Effector CD4-positive, alpha-beta T cell (primary cell): ENCODE measurements around the gene SETD1A.

ENCODE experiments used
- DNase-seq: peaks from one replicate; pipeline ENCODE4 v3.0.0-alpha.2; 2020
- total RNA-seq: gene quantifications from one replicate; lab custom pipeline; 2026; lab: John Stamatoyannopoulos, UW

The SETD1A gene
- 56.5 reads per million, percentile 71 among the genes with 10 or more reads in this experiment for total RNA-seq

DNA sequence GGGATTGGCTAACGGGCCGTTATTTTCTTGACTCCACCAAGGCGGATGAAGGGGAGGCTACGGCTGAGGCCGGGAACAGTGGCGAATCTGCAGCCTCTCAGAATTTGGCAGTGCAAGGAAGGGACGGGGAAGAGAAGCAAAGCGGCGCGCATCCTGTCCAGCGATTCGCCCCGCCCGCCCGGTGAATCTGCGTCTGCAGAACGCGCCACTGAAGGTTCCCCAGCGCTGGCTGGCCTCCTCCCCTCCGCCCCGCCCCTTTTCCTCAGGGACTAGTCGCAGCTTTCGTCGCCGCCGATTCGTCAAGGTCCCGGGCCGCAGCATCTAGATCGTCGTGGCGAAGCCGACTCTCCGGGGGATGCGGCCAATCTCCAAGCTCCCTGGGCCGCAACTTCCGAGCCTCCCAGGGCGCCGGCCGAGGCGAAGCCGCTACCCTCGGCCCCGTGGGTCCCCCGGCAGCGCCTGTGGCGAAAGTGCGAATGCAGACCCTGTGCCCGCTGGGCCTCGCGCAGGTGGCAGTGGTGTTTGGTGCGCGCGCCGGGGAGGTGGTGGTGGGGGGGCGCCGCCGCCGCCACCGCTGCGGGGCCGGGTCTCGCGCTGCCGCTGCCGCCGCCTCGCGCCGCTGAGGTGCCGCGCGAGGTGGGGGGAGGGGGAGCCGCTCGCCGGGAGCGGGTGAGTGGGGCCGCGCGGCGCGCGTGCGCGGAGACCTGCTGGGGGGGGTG is at the start of gene SETD1A:
Gene SETD1A, plus strand, starts transcription at position 299 of the 719 bp plus-strand sequence. CDS start 978 bp downstream, outside the sequence.
- DNase-seq, result peak; percentile 97

DNA sequence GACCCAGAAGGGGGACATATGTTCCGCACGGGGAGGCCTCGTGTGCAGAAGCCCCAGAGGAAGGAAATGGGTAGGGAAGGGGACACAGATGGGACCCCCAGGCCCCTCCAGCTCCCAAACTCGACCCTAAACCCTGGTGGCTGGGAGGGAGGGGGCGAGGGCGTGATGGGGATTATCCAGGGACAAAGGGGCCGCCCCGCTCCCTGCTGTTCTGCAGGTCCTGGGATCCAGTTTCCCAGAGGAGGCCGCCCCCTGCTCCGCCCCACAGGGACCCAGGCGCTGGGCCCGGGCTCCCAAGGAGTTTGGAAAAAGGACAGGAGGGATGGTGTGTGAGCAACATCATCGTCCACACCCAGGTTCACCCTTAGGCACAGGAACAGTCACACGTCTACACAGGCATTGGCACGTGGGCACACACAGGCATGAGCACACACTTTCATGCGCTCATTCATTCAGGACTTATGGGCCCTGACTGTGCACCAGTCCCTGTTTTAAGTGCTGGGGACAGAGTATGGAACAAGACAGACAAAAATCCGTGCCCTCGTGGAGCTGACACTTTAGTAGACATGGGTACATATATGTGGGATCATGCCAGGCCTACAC is 47.0 kb upstream of the SETD1A start:
- DNase-seq, result no peak

DNA sequence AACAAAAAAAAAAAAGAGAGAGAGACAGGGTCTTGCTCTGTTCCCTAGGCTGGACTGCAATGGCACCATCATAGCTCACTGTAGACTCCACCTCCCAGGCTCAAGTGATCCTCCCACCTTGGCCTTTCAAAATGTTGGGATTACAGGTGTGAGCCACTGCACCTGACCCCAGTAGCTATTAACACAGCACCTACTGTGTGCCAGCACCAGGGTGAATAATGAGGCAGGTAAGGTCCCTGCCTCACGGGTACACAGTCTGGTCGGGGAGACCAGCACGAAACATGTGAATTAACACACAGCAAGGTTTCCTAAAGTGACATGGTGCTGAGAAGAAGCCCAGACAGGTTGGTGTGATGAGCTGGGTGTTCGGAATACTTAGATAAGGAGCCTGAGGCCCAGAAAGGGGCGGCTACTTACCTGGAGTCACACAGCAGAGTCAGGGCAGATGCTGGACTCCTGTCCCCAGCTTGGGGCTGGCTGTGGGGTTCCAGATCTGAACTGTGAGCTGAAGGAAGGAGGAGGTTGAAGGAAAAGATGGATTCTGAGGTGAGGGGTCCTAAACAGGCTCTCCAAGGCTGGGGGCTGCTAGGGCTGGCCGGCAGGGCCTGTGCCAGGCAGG is 44.7 kb upstream of the SETD1A start:
- no peak for DNase-seq

DNA sequence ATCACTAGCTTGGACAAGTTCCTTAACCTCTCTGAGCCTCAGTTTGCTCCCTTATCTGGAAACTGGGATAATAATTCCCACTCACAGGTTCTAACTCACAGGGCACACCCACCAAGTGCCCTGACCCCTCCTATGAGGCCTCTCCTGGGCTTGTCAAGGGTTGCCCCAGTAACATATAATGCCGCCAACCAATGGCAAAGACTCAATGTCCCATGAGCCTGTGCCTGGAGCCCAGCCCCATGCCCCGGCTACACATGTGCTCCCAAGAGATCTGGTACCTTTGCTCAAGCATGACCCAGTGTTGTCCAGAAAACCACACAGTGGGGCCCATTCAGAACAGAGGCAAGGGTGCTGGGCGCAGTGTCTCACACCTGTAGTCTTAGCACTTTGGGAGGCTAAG is 42.7 kb upstream of the SETD1A start:
- DNase-seq, result no peak

DNA sequence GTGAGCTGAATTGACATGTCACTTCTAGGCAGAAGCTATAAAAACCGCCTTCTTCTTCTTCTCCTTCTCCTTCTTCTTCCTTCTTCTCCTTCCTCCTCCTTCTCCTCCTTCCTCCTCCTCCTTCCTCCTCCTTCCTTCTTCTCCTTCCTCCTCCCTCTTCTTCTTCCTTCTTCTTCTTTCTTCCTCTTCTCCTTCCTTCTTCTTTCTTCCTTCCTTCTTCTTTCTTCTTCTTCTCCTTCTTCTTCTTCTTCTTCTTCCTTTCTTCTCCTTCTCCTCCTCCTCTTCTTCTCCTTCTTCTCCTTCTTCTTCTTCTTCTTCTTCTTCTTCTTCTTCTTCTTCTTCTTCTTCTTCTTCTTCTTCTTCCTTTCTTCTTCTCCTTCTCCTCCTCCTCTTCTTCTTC is 38.9 kb upstream of the SETD1A start:
- no peak for DNase-seq

DNA sequence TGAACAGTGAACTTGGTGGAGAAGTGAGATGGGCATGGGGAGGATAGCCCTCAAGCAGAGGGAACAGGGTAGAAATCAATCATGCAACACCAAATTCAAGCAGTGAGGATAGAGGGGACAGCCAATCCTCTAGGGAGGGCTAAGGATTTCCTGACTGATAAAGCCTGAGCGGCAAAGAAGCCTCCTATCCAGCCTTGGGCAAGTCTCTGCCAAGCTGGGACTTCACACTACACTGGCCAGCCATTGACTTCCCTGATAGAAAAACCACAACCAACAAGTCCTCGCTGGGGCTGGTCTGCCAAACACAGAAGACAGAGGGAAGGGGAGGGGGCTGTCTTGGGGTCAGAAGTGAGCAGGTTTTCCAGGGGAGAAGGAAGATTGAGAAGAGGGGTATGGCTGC is 36.7 kb upstream of the SETD1A start:
- no peak for DNase-seq

DNA sequence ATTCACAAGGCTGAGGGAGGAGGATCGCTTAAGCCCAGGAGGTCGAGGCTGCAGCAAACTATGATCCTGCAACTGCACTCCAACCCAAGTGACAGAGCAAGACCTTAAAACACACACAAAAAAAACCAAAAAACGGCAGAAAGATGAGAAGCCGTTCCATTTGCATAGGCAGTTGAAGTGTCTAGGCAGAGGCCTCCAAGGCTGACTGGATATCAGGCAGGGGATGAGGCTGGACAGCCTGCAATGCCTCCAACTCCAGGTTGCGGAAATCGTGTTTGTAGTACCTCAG is 36.2 kb upstream of the SETD1A start:
- no peak for DNase-seq

DNA sequence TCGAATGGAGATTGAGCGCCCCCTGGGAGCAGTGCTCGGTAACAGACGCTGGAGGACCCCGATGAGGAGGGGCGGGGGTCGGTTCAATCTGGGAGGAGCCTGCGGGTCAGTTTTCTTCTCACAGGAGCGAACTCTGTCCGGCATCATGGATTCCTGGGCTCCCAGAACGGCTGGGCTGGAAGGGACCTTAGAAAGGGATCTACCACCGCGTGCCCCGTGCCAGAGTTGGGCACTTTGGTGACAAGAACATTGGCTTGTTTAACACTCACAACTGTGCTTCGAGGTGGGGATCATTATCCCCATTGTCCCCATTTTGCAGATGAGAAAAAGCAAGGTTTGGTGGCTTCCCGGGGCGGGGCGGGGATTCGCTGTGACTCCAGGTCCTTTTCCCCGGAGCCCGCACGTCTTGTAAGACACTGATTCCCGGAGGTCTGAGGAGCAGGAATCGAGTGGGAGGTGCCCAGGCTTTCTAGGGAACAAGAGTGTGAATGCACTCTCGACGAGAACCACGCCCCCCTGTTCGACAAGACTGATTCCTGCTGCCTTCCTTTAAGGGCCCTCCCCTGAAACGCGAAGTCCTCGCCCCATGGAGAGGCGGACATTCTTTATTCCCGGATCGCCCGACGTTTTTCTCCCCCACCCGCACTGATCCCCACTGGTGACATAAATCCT is 35.7 kb upstream of the SETD1A start:
- peak; percentile 86 for DNase-seq

DNA sequence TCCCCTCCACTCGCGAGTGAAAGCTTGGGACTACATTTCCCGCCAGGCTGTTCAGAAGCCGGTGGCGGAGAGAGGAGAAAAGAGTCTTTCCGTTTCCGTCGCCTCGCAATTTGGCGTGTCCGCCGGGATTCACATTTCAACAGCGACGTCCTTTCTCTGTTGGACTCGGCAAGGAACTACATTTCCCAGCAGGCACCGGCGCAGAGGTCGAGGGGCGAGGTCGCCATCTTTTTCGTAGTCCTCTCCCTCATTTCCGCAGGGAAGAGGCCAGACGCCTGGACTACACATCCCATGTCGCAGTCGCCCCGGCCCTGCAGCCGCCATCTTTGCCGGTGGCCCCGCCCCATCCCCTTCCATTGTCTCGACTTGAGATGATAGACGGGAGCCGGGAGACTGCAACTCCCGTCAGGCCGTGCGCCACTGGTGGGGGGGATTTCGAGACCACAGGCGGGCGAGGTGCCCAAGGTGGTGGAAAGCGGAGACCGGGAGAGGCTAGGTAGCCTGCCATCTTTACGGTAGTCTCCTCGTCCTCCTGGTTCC is 35.1 kb upstream of the SETD1A start:
- peak; percentile 99 for DNase-seq

DNA sequence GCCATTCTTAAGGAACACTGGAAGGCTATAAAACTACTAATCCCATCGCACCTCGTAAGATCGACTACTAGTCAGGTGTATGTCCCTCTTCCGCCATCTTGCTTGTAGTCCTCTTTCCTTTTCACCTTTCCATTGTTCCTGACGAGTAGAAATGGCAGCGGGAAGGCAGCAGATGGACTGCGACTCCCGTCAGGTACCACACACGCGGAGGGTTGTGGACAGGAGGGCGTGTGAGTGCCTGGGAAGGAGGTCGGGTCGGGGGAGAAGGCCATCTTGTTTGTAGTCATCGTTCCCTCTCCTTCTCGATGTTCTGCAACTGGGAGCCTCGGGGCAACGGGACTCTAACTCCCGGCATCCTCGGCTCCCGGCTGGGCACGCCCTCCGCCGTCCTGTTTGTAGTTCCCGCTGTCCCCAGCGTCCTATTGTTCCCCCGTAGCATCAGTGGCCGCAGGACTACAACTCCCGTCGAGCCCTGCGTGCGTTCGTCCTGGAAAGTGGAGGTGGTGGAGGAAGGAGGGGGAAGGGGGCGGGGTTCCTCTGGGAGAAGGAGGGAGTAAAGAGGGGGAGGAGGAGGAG is 34.5 kb upstream of the SETD1A start:
- peak; percentile 96 for DNase-seq

DNA sequence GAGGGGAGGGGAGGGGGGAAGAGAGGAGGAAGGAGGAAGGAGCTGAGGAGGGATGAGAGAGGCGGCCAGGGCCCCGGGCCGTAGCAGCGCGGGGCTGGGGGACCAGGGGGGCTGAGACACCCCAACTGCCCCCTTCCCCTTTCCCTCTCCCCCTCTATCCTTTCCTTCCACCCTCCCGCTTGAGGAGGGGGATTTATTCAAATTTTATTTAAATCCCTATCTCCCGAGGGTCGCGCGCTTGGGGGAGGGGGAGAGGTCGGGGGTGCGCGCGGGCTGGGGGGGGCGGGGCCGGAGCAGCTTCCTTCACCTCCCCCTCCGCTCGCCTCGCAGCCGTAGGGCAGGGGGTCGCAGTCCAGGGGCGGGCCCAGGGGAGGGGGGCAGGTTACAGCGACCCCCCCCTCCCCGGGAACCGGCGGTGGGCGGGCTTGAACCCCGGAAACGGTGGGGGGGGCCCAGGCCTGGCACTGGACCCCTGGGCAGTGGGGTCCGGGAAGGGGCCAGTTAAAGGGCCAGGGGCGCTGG is 33.9 kb upstream of the SETD1A start, which contains the start of gene FBXL19:
Gene FBXL19, plus strand, starts transcription at position 19 of the 522 bp plus-strand sequence. CDS start 2,183 bp downstream, outside the sequence.
- DNase-seq, result no peak

DNA sequence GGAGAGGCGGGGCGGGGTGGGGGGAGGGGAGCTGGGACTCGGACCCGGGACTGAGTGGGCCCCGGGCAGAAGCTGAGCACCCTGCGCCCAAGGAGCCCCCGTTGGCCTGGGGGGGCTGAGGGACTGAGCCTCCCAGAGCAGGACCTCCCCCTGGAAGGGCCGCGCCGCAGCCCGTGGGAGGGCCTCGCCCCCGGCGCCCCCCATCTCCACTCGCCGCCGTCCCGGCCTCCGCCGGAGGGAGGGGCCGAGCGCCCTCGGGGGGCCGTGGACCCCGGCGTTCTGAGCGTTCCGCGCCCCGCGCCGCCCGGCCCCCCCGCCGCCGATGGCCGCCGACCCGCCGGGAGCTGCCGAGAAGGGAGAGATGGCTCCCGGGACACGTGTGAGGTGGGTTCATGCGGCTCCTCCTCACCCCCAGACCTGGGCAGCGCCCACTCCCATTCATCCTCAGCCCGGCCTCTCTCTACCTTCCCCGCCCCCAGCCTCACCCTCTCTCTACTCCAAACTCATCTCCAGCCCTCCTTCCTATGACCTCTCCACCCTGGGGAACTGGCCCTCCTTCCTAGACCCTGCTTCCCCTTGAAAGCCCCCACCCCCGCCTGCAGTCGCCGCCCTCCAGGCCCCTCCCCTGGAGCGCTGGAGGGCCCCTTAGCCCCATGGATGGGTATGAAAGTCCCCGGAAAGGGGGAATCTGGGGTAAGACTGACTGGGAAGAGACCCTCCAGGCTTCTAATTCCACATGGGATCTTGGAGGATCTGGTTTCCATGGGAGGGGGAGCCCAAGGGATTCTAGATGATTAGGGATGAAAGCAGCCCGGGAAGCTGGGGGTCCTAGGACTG is 33.3 kb upstream of the SETD1A start:
- no peak for DNase-seq

DNA sequence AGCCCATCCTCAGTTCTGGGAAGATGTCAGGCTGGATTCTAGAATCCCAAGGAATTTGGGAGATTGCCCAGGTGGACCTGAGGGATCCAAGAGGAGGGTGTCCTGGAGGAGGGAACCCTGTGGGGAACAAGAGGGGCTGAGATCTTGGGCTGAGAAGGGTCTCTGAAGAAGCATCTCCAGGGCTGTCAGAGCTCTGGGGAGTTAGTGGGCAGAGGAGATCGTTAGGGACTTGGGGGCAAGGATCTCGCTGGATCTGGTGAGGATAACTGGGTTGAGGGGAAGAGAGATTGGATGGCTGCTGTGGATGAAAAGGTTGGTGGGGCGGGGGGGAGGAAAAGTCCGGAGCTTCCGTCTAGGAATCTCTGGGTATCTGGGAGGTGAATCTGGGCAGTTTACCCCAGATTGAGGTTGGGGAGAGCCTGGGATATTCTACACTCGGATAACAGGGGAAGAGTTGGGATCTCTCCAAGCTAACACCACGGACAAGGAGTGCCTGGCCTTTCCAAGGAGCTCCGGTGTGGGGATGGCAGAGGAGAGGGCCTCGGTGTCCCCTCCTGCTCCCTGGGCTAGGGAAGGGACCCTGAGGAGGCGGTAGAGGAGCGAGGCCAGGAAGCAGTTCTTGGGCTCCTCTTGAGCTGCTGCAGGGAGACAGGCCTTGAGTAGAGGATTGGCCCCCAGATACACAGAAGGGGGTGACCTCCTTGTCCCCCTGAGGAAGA is 32.5 kb upstream of the SETD1A start:
- DNase-seq, result no peak

DNA sequence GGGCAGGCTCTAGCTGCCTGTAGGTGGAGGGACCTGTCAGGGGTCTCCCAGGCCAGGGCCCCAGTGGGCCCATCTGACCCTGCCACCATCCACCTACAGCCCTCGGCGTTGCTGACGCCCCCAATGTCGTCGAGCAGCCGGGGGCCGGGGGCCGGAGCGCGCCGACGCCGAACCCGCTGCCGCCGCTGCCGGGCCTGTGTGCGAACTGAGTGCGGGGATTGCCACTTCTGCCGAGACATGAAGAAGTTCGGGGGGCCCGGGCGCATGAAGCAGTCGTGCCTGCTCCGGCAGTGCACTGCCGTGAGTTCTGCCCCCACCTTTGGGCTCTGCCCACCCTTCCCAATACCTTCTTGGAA is 31.9 kb upstream of the SETD1A start:
- no peak for DNase-seq

DNA sequence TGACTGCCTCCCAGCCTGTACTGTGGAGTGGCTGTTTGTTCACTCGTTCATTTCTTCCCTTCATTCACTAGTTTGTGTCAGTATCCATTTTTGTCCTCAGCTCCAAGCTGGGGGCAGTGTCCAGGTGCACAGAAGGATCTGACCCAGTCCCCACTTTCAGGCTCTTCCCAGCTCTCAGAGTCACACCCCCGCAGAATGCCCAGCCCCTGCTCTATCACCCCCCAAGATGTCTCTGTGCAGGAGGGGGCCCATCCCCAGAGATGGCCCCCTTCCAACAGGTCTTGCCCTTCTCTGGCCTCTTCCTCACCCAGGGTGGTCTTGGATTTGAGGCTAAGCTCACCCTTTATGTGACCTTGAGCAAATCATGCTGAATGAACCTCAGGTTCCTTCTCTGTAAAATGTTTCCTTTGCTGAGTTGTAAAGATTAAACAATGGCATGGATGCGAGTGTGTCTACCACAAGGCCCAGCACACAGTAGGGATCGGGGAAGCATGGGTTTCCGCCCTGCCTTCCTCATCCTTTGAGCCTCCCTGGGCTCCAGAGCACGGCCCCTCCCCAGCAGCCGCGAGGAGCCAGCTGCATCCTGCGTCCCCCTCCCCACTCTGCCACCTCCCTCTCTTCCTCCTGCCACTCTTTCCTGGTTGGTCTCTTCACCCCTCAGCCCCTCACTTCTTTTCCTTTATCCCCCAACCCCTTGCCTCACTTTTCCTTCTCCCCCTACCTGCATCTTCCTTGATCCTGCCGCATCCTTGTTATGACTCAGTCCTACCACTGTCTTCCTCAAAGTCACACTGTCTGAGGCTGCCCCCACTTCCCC is 31.4 kb upstream of the SETD1A start:
- no peak for DNase-seq

DNA sequence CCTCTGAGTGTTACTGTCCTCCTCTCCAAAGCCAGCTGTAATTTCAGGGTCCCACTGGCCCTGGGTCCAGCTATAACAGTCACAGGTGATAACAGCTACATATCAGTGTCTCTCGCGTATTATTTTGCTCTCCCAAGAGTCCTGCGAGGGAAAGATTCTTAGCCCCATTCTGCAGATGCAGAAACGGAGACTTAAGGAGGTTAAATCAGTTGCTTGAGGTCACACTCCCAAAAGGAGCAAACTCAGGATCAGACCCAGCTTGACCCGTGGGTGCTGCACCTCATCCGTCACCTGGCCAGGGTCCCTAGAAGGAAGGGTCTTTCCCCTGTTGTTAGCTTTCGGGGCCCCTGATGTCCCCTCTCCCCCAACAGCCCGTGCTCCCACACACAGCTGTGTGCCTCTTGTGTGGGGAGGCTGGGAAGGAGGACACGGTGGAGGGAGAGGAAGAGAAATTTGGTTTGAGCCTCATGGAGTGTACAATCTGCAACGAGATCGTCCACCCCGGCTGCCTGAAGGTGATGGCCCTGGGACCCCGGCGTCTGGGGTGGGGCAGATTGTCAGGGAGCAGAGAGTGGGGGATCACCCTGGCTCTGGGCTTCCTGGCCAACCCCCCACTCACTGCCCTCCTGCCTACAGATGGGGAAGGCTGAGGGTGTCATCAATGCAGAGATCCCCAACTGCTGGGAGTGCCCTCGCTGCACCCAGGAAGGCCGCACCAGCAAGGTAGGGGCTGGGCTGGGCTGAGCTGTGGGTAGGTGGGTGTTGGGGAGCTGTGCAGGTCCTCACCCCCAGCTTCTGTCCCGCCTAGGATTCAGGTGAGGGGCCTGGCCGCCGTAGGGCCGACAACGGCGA is 30.4 kb upstream of the SETD1A start:
- no peak for DNase-seq

DNA sequence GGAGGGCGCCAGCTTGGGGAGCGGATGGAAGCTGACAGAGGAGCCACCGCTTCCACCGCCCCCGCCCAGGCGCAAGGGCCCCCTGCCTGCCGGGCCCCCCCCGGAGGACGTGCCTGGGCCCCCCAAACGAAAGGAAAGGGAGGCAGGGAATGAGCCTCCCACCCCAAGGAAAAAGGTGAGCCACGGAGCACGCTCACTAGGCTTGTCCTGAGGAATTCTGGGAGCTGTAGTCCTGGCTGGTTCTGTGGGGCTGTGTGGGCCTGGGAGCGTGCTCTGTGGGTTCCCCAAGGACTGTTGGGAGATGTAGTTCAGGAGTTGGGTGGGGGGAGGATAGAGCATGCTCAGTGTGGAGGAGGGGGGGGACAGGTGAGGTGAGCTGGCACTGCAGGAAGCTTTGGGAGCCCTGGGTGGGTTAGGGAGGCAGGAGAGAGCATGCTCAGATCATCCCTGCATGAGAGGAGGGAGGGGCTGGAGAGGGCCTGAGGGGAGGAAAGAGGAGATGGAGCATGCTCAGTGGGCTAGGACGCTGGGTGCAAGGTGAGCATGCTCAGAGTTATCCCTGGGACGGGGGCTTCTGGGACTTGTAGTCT is 29.7 kb upstream of the SETD1A start:
- DNase-seq, result no peak

DNA sequence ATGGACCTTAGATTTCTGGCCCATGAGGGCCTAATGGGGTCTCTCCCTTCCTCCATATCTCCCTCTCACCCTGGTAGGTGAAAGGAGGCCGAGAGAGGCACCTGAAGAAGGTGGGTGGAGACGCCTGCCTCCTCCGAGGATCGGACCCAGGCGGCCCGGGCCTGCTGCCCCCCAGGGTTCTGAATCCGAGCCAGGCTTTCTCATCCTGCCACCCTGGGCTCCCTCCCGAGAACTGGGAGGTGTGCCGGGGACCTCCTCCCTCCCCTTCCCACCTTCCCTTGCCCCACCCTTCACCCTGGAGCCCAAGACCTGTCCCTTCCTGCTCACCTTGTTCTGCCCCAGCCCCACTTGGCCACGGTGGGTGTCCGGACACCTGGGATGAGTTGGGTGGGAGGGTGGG is 29.2 kb upstream of the SETD1A start:
- no peak for DNase-seq

DNA sequence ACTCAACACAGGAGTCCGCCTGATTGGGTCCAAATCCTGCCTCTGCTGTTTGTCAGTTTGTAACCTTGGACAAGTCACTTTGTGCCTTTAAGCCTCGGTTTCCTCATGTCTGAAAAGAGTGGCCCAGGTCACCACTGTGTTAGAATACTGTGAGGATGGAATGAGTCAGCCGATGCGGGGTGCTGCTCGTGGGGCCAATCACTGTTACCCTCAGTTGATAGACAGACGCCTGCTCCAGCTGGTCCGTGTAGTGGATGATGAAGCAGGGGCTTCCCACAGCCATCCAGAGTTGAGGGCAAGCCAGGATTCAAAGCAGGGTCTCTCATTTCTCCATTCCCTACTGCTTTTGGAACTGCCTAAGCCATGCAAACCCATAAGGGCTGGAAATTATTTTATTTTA is 28.4 kb upstream of the SETD1A start:
- DNase-seq, result no peak
